H1 (cell line): Measurements from ENCODE around the gene DHRS1. TPM values are rescaled to one million over a fixed set of nuclear protein-coding genes. Genes with fewer than 3 reads are reported as not detected.

ENCODE experiments used
- BCL11A ChIP-seq, 2 experiments: IDR thresholded peaks; one replicate each; pipeline ENCODE4 v1.6.1; 2011; ENCODE audit warnings: low read depth in 2 of 2, low read length in 2 of 2, mild to moderate bottlenecking in 2 of 2
- HDAC6 ChIP-seq: IDR thresholded peaks from one replicate; pipeline ENCODE4 v1.7.1; 2012; ENCODE audit warnings: low read depth, mild to moderate bottlenecking, inconsistent platforms, low read length, moderate library complexity
- KDM4A ChIP-seq: IDR thresholded peaks from one replicate; pipeline ENCODE4 v1.7.1; 2012; ENCODE audit warnings: low read depth, mild to moderate bottlenecking, moderate library complexity, low read length, inconsistent platforms; ENCODE audit not compliant: severe bottlenecking
- KDM5A ChIP-seq: fragments of 200-600 bp; IDR thresholded peaks from 2 replicates; pipeline ENCODE4 v1.7.1; 2012; ENCODE audit warnings: mild to moderate bottlenecking, low read length, inconsistent platforms, mixed read lengths
- PHF8 ChIP-seq: fragments of 200-600 bp; sonication (generic); conservative IDR thresholded peaks from 2 replicates; pipeline ENCODE4 v1.7.1; 2012; ENCODE audit warnings: low read depth, mild to moderate bottlenecking, inconsistent platforms, low read length, moderate library complexity
- RBBP5 ChIP-seq: IDR thresholded peaks from 2 replicates; pipeline ENCODE4 v1.7.1; 2012; ENCODE audit warnings: low read depth, mild to moderate bottlenecking, inconsistent platforms, low read length, moderate library complexity, borderline replicate concordance
- RXRA ChIP-seq: IDR thresholded peaks from 2 replicates; pipeline ENCODE4 v1.6.1; 2011; ENCODE audit warnings: low read depth, mild to moderate bottlenecking, low read length, moderate library complexity; ENCODE audit not compliant: insufficient read depth
- SIN3A ChIP-seq, 2 experiments: IDR thresholded peaks in 1 of 2; conservative IDR thresholded peaks in 1 of 2; 2 replicates each; pipeline ENCODE4 v1.6.1; 2011 to 2012; ENCODE audit warnings: low read length in 2 of 2, improper control_type of control experiment in 1 of 2, low read depth in 1 of 2, mild to moderate bottlenecking in 1 of 2
- TCF12 ChIP-seq: IDR thresholded peaks from 2 replicates; pipeline ENCODE4 v1.6.1; 2011; ENCODE audit warnings: low read depth, mild to moderate bottlenecking, low read length
- polyA plus RNA-seq, 7 experiments: library from polyadenylated mRNA; depleted of rRNA in 3 of 7; stranded (reverse) in 5 of 7; unstranded in 2 of 7; fragments of >200 nt in 5 of 7; fragments of 200-250 nt in 2 of 7; gene quantifications; 1 replicate in 5 of 7; 2 replicates in 1 of 7; 4 replicates in 1 of 7; pipeline versions ENCODE4 v1.2.1 to v1.2.3, GENCODE V29; 2011 to 2013; ENCODE audit warnings: missing spikeins in 2 of 7, mixed read lengths in 2 of 7
- total RNA-seq: library from RNA; stranded (reverse); fragmentation: NEBNext Ultra II Directional; extraction: Animal tissue kit (Norgen Biotek cat#: 25700); gene quantifications from 2 replicates; pipeline ENCODE4 v1.2.1, GENCODE V29; 2021
- TF ChIP-seq, protein P1 (sequence below): fragments of 300-600 bp; sonication (generic); IDR thresholded peaks from 2 replicates; pipeline ENCODE4 v1.7.1; 2012; ENCODE audit warnings: low read length, moderate library complexity, mild to moderate bottlenecking, inconsistent platforms; ENCODE audit not compliant: insufficient replicate concordance

Gene DHRS1
- total and polyA plus RNA-seq, 2 of the 8 experiments (the other 6 are each of a cell fraction or from before 2014, with no cell fraction given) = 8.8 to 31.7 TPM

DNA sequence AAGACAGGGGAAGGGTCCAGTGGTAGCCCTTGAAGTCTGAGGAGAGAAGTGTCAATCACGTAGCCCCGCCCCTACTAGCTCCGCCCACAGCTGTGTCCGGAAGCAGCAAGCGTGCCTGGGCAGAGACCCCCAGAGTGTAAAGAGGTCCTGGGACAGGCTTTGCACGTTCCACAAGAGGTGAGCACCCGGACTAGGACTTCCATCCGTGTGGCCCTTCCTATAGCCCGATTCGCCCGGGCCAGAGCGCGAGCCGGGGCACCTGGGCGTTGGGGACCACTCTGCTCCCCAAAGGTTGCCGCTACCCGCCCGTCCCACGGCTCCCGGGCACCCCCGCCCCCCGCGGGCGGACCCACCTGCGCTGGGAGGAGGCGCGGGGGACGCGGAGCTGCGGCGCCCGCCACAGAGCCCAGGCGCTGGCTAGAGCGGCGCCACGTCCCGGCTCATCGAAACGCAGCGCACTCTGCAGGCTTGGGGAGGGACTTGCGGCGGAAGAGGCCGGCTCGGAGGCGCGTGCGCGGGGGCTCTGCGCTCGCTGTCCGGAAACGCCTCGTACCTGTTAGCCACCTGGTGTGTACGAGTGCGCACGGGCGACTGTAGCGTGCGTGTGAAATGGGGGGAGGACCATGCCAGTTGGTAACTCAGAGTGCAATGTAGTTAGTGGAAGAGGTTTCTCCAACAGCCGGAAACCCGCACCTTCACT, 28.3 kb downstream of the DHRS1 start, which contains the start of gene RABGGTA (continued):
- TF ChIP-seq, protein P1, sequence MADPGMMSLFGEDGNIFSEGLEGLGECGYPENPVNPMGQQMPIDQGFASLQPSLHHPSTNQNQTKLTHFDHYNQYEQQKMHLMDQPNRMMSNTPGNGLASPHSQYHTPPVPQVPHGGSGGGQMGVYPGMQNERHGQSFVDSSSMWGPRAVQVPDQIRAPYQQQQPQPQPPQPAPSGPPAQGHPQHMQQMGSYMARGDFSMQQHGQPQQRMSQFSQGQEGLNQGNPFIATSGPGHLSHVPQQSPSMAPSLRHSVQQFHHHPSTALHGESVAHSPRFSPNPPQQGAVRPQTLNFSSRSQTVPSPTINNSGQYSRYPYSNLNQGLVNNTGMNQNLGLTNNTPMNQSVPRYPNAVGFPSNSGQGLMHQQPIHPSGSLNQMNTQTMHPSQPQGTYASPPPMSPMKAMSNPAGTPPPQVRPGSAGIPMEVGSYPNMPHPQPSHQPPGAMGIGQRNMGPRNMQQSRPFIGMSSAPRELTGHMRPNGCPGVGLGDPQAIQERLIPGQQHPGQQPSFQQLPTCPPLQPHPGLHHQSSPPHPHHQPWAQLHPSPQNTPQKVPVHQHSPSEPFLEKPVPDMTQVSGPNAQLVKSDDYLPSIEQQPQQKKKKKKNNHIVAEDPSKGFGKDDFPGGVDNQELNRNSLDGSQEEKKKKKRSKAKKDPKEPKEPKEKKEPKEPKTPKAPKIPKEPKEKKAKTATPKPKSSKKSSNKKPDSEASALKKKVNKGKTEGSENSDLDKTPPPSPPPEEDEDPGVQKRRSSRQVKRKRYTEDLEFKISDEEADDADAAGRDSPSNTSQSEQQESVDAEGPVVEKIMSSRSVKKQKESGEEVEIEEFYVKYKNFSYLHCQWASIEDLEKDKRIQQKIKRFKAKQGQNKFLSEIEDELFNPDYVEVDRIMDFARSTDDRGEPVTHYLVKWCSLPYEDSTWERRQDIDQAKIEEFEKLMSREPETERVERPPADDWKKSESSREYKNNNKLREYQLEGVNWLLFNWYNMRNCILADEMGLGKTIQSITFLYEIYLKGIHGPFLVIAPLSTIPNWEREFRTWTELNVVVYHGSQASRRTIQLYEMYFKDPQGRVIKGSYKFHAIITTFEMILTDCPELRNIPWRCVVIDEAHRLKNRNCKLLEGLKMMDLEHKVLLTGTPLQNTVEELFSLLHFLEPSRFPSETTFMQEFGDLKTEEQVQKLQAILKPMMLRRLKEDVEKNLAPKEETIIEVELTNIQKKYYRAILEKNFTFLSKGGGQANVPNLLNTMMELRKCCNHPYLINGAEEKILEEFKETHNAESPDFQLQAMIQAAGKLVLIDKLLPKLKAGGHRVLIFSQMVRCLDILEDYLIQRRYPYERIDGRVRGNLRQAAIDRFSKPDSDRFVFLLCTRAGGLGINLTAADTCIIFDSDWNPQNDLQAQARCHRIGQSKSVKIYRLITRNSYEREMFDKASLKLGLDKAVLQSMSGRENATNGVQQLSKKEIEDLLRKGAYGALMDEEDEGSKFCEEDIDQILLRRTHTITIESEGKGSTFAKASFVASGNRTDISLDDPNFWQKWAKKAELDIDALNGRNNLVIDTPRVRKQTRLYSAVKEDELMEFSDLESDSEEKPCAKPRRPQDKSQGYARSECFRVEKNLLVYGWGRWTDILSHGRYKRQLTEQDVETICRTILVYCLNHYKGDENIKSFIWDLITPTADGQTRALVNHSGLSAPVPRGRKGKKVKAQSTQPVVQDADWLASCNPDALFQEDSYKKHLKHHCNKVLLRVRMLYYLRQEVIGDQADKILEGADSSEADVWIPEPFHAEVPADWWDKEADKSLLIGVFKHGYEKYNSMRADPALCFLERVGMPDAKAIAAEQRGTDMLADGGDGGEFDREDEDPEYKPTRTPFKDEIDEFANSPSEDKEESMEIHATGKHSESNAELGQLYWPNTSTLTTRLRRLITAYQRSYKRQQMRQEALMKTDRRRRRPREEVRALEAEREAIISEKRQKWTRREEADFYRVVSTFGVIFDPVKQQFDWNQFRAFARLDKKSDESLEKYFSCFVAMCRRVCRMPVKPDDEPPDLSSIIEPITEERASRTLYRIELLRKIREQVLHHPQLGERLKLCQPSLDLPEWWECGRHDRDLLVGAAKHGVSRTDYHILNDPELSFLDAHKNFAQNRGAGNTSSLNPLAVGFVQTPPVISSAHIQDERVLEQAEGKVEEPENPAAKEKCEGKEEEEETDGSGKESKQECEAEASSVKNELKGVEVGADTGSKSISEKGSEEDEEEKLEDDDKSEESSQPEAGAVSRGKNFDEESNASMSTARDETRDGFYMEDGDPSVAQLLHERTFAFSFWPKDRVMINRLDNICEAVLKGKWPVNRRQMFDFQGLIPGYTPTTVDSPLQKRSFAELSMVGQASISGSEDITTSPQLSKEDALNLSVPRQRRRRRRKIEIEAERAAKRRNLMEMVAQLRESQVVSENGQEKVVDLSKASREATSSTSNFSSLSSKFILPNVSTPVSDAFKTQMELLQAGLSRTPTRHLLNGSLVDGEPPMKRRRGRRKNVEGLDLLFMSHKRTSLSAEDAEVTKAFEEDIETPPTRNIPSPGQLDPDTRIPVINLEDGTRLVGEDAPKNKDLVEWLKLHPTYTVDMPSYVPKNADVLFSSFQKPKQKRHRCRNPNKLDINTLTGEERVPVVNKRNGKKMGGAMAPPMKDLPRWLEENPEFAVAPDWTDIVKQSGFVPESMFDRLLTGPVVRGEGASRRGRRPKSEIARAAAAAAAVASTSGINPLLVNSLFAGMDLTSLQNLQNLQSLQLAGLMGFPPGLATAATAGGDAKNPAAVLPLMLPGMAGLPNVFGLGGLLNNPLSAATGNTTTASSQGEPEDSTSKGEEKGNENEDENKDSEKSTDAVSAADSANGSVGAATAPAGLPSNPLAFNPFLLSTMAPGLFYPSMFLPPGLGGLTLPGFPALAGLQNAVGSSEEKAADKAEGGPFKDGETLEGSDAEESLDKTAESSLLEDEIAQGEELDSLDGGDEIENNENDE = no peak
- no peak for TF ChIP-seq HDAC6
- peak; percentile 43; the same call in 1 of the 2 replicates for TF ChIP-seq RBBP5
- TF ChIP-seq TCF12 = 0 out of 2 replicates have a peak, but pooled peaks have one; percentile 72
- TF ChIP-seq RXRA = no peak
- no peak for TF ChIP-seq BCL11A (IDR thresholded peaks at IDR 0.05; ENCODE audit: low read depth in 2 of 2, low read length in 2 of 2)
- TF ChIP-seq KDM5A = no peak
- peak; percentile 99 for TF ChIP-seq PHF8
- peak; percentile 88 to 93; a peak in 3 of 4 replicates for TF ChIP-seq SIN3A (conservative IDR thresholded peaks at IDR 0.05 in 1 of 2, IDR thresholded peaks at IDR 0.05 in 1 of 2; ENCODE audit: low read depth in 1 of 2, low read length in 2 of 2)
- TF ChIP-seq KDM4A = peak; percentile 69
